Activated naive CD8-positive, alpha-beta T cell treated with anti-CD3 and anti-CD28 coated beads, Interleukin-2, amount 50 U/mL, for 24 hours (primary cell): ENCODE results near the gene PLCH1.
A peak's percentile ranks its signal among the peaks of the same experiment; 100 is the strongest.

Experiments used
- ATAC-seq: fragments of 150-1000 bp; cut with Tn5 transposase; one replicate; pipeline ENCODE4 v1.10.0; 2021
- DNase-seq: peaks from one replicate; pipeline ENCODE4 v3.0.0; 2021
- H3K27ac Mint-ChIP-seq: one replicate; pipeline ENCODE4 v1.8.0; 2021; ENCODE audit warnings: mild to moderate bottlenecking, mixed read lengths
- H3K27me3 Mint-ChIP-seq: one replicate; pipeline ENCODE4 v1.8.0; 2021; ENCODE audit warnings: mixed read lengths
- H3K36me3 Mint-ChIP-seq: one replicate; pipeline ENCODE4 v1.8.0; 2021; ENCODE audit warnings: low read depth, mixed read lengths
- H3K4me1 Mint-ChIP-seq: one replicate; pipeline ENCODE4 v1.8.0; 2021; ENCODE audit warnings: mixed read lengths
- H3K4me3 Mint-ChIP-seq: one replicate; pipeline ENCODE4 v1.8.0; 2021; ENCODE audit warnings: mild to moderate bottlenecking, moderate library complexity, mixed read lengths
- H3K9me3 Mint-ChIP-seq: one replicate; pipeline ENCODE4 v1.8.0; 2021; ENCODE audit warnings: mixed read lengths

The PLCH1 gene

DNA sequence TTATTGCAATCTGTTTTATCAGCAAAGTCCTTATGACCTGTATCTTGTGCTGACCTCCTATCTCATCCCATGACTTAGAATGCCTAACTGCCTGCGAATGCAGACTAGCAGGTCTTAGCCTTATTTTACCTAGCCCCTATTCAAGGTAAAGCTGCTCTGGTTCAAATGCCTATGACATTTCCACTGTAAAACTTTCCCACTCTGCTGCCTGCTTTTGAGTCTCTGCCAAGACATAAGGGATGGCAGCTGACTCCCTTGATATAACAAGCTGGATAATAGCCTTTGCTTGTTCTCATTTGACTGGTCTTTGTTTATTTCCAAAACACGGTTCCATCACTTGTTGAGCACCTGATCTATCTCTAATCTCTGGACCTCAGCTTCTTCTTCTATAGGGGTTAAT lies 319.5 kb downstream of the PLCH1 start:
- H3K36me3 Mint-ChIP-seq: no peaks in the 10 kb centered on the region
- H3K4me3 Mint-ChIP-seq: no peak overlapping the region
- ATAC-seq: no peak
- no peak overlapping the region for H3K27ac Mint-ChIP-seq
- H3K4me1 Mint-ChIP-seq: no peaks in the 10 kb centered on the region
- H3K27me3 Mint-ChIP-seq: no peaks in the 10 kb centered on the region
- peaks cover 7% of the 10 kb centered on the region for H3K9me3 Mint-ChIP-seq
- DNase-seq: no peak

- Mint-ChIP-seq H3K4me3 (no peak overlapping the region), H3K27ac (no peak overlapping the region), H3K4me1 (no peaks in the 10 kb centered on the region), H3K27me3 (no peaks in the 10 kb centered on the region), H3K36me3 (no peaks in the 10 kb centered on the region), H3K9me3 (peaks cover 7% of the 10 kb centered on the region)
- ATAC-seq (no peak), DNase-seq (no peak)
These were observed 320.6 kb downstream of the PLCH1 start for GRCh38 chr3:155424323-155424710.

GRCh38 chr3:155423526-155424322 lies 321.1 kb downstream of the PLCH1 start:
- peaks cover 6% of the 10 kb centered on the region for H3K9me3 Mint-ChIP-seq
- no peak overlapping the region for H3K4me3 Mint-ChIP-seq
- H3K27me3 Mint-ChIP-seq: no peaks in the 10 kb centered on the region
- H3K27ac Mint-ChIP-seq: no peak overlapping the region
- H3K36me3 Mint-ChIP-seq: no peaks in the 10 kb centered on the region
- H3K4me1 Mint-ChIP-seq: no peaks in the 10 kb centered on the region
- no peak for DNase-seq
- no peak for ATAC-seq

- Mint-ChIP-seq H3K27ac (no peak overlapping the region), H3K27me3 (no peaks in the 10 kb centered on the region), H3K36me3 (no peaks in the 10 kb centered on the region), H3K4me1 (no peaks in the 10 kb centered on the region), H3K4me3 (no peak overlapping the region), H3K9me3 (no peaks in the 10 kb centered on the region)
- no peak for ATAC-seq
- no peak for DNase-seq
These were observed 323.9 kb downstream of the PLCH1 start for GRCh38 chr3:155420881-155421486.

- Mint-ChIP-seq H3K27ac (no peak overlapping the region), H3K9me3 (no peaks in the 10 kb centered on the region), H3K4me1 (no peaks in the 10 kb centered on the region), H3K36me3 (no peaks in the 10 kb centered on the region), H3K4me3 (no peak overlapping the region), H3K27me3 (no peaks in the 10 kb centered on the region)
- ATAC-seq (no peak), DNase-seq (no peak)
These were observed 324.5 kb downstream of the PLCH1 start for GRCh38 chr3:155420406-155420805.

DNA sequence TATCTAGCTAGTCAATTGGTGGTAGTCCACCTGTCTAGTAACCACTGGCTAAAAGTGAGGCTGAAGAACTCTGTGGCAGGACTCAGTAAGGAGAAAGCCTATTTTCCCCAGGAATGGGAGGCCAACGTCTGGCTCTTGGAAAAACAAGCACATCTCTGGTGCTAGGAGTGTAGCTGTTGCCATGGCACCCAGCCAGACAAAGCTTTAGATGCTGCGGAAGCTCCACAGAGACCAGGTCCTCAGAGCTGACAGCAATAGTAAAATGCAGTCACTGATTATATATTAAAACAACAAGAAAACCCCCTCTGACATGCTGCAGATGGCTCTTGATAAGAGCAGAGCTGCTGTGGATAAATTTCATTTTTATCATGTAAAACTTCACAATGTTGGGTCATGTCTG lies 326.5 kb downstream of the PLCH1 start:
- Mint-ChIP-seq H3K27ac (no peak overlapping the region), H3K9me3 (no peaks in the 10 kb centered on the region), H3K27me3 (no peaks in the 10 kb centered on the region), H3K36me3 (no peaks in the 10 kb centered on the region), H3K4me1 (no peaks in the 10 kb centered on the region), H3K4me3 (no peak overlapping the region)
- ATAC-seq (no peak), DNase-seq (no peak)

- no peaks in the 10 kb centered on the region for H3K36me3 Mint-ChIP-seq
- no peaks in the 10 kb centered on the region for H3K27me3 Mint-ChIP-seq
- no peak overlapping the region for H3K27ac Mint-ChIP-seq
- H3K9me3 Mint-ChIP-seq: no peaks in the 10 kb centered on the region
- H3K4me3 Mint-ChIP-seq: no peak overlapping the region
- H3K4me1 Mint-ChIP-seq: no peaks in the 10 kb centered on the region
- no peak for DNase-seq
- no peak for ATAC-seq
These were observed 327.8 kb downstream of the PLCH1 start for GRCh38 chr3:155417119-155417517.

GRCh38 chr3:155416500-155417118 lies 328.3 kb downstream of the PLCH1 start:
- H3K36me3 Mint-ChIP-seq: no peaks in the 10 kb centered on the region
- no peaks in the 10 kb centered on the region for H3K27me3 Mint-ChIP-seq
- no peaks in the 10 kb centered on the region for H3K9me3 Mint-ChIP-seq
- DNase-seq: no peak
- no peak overlapping the region for H3K4me3 Mint-ChIP-seq
- no peak for ATAC-seq
- H3K27ac Mint-ChIP-seq: no peak overlapping the region
- H3K4me1 Mint-ChIP-seq: no peaks in the 10 kb centered on the region

- H3K4me1 Mint-ChIP-seq: no peaks in the 10 kb centered on the region
- no peaks in the 10 kb centered on the region for H3K27me3 Mint-ChIP-seq
- H3K36me3 Mint-ChIP-seq: no peaks in the 10 kb centered on the region
- H3K9me3 Mint-ChIP-seq: no peaks in the 10 kb centered on the region
- no peak overlapping the region for H3K27ac Mint-ChIP-seq
- ATAC-seq (no peak), DNase-seq (no peak)
- no peak overlapping the region for H3K4me3 Mint-ChIP-seq
These were observed 332.0 kb downstream of the PLCH1 start for GRCh38 chr3:155412904-155413303.

DNA sequence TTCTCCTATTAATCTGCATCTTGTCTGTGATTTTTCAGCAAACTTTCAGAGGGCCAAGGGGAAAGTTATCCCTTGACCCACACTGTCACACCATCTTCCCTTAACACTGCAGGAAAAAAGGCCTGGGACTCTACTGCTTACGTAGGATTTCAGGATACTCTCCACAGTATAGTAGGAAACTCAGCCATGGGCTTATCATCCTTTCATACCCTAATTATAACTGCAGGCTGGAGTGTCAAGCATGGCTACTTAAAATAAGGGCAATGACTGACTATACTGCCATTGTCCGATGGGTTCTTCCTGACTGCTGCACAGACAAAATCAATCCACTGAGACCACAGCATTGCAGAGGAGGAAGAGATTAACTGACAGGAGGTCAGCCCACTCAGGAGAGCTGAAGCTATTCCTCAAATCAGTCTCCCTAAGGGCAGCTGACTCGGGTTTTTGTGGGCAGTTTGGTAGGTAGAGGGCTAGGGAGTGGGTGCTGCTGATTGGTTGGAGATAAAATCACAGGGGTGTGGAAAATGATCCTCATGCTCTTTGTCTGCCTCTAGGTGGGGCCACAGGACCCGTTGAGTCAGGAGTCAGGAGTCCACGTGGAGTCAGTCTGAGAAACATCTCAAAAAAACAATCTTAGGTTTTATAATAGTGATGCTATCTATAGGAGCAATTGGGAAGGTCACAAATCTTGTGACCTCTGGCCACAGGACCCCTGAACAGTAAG lies 333.2 kb downstream of the PLCH1 start:
- Mint-ChIP-seq H3K9me3 (no peaks in the 10 kb centered on the region), H3K27ac (no peak overlapping the region), H3K36me3 (no peaks in the 10 kb centered on the region), H3K4me1 (no peaks in the 10 kb centered on the region), H3K4me3 (no peak overlapping the region), H3K27me3 (no peaks in the 10 kb centered on the region)
- DNase-seq (no peak), ATAC-seq (peak; percentile 40)

DNA sequence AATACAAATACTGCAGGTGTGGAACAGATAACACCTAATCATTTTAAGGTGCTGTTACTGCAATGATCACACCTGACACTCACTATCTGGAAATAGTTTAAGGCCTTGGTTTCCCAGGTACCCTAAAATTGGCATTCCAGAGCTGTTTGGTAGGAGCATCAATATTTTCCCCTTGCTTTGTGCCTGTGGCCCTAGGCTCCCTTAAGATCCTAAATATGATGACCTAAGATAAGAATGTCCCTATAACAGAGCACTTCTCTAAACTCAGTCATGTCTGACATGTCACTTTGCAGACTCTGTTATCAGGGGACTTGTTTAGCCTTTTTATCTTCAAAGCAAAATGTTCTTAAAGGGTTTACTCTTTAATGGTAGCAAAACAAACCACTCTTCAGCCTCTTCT lies 335.5 kb downstream of the PLCH1 start:
- no peaks in the 10 kb centered on the region for H3K9me3 Mint-ChIP-seq
- H3K27me3 Mint-ChIP-seq: no peaks in the 10 kb centered on the region
- H3K36me3 Mint-ChIP-seq: no peaks in the 10 kb centered on the region
- no peaks in the 10 kb centered on the region for H3K4me1 Mint-ChIP-seq
- ATAC-seq: no peak
- no peak overlapping the region for H3K27ac Mint-ChIP-seq
- no peak overlapping the region for H3K4me3 Mint-ChIP-seq
- DNase-seq: no peak

- H3K4me3 Mint-ChIP-seq: no peak overlapping the region
These were observed 336.9 kb downstream of the PLCH1 start for GRCh38 chr3:155407971-155408370.

GRCh38 chr3:155407331-155407730 lies 337.5 kb downstream of the PLCH1 start:
- Mint-ChIP-seq H3K4me1 (no peaks in the 10 kb centered on the region), H3K4me3 (no peak overlapping the region), H3K27me3 (no peaks in the 10 kb centered on the region), H3K27ac (no peak overlapping the region), H3K9me3 (no peaks in the 10 kb centered on the region), H3K36me3 (no peaks in the 10 kb centered on the region)
- ATAC-seq: no peak
- DNase-seq: no peak

More at GRCh38 chr3:155407971-155408370, 336.9 kb downstream of the PLCH1 start:
- no peaks in the 10 kb centered on the region for H3K9me3 Mint-ChIP-seq
- no peaks in the 10 kb centered on the region for H3K4me1 Mint-ChIP-seq
- ATAC-seq (no peak), DNase-seq (no peak)
- no peak overlapping the region for H3K27ac Mint-ChIP-seq
- H3K27me3 Mint-ChIP-seq: no peaks in the 10 kb centered on the region
- H3K36me3 Mint-ChIP-seq: no peaks in the 10 kb centered on the region

DNA sequence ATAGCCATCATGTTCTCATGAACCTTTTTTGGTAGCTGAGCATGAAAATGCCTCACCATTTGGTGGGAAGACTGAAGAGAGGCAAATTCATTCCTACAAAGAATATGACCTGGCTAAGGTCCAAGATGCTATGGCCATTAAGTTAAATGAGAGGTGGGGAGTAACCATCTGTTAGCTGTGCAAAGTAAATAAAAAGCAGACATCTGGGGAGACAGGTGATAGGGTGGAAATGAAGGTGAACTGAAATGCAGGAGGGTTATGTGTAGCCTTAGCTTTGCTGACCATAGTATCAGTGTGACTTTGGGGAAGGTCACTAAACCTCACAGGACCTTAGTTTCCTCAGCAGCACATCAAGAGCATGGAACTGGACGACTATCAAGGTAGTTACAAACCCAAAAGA lies 340.4 kb downstream of the PLCH1 start:
- Mint-ChIP-seq H3K27me3 (no peaks in the 10 kb centered on the region), H3K4me1 (no peaks in the 10 kb centered on the region), H3K9me3 (no peaks in the 10 kb centered on the region), H3K27ac (no peak overlapping the region), H3K4me3 (no peak overlapping the region), H3K36me3 (no peaks in the 10 kb centered on the region)
- DNase-seq (no peak), ATAC-seq (no peak)

GRCh38 chr3:155402656-155403055 lies 342.2 kb downstream of the PLCH1 start:
- no peak for DNase-seq
- no peak for ATAC-seq
- no peak overlapping the region for H3K27ac Mint-ChIP-seq
- H3K36me3 Mint-ChIP-seq: no peaks in the 10 kb centered on the region
- no peaks in the 10 kb centered on the region for H3K27me3 Mint-ChIP-seq
- H3K4me3 Mint-ChIP-seq: no peak overlapping the region
- H3K4me1 Mint-ChIP-seq: no peaks in the 10 kb centered on the region
- no peaks in the 10 kb centered on the region for H3K9me3 Mint-ChIP-seq
